Psoas muscle (tissue), 8 donors: ENCODE measurements around the gene OR6A2. TPM values are rescaled to one million over a fixed set of nuclear protein-coding genes. Genes with fewer than 3 reads are reported as not detected.
"Not testable (repeated sequence)": the region's sequence is repeated elsewhere in the genome, so short reads cannot be mapped to it uniquely, and the experiment has no call there.

ENCODE experiments used
- ATAC-seq, 4 donors: fragments of 200-7000 bp; cut with Tn5 transposase; one replicate each; pipeline ENCODE4 v1.9.1; 2020; ENCODE audit warnings: moderate library complexity in 3 of 4, mild to moderate bottlenecking in 2 of 4
- DNase-seq, 2 donors: peaks; one replicate each; pipeline ENCODE4 v3.0.0-alpha.2; 2020
- H3K27ac ChIP-seq: fragments of 200-600 bp; one replicate; pipeline ENCODE4 v1.8.0; 2022
- H3K27me3 ChIP-seq, 3 donors: fragments of 200-600 bp in 1 of 3; one replicate each; pipeline versions ENCODE4 v1.6.1 to v1.8.0; 2013 to 2022; ENCODE audit warnings: low read length in 2 of 3, mild to moderate bottlenecking in 2 of 3, moderate library complexity in 1 of 3; ENCODE audit not compliant: insufficient read depth in 3 of 3
- H3K36me3 ChIP-seq, 2 donors: fragments of 200-600 bp in 1 of 2; one replicate each; pipeline versions ENCODE4 v1.6.1 to v1.8.0; 2013 to 2022; ENCODE audit warnings: low read depth in 1 of 2, mild to moderate bottlenecking in 1 of 2, moderate library complexity in 1 of 2; ENCODE audit not compliant: insufficient read depth in 1 of 2
- H3K4me1 ChIP-seq: fragments of 200-600 bp; one replicate; pipeline ENCODE4 v1.8.0; 2022
- H3K4me3 ChIP-seq: fragments of 200-600 bp; one replicate; pipeline ENCODE4 v1.8.0; 2022; ENCODE audit warnings: mild to moderate bottlenecking
- H3K9me3 ChIP-seq: fragments of 200-600 bp; one replicate; pipeline ENCODE4 v1.8.0; 2022
- CTCF ChIP-seq: fragments of 200-600 bp; IDR thresholded peaks from one replicate; pipeline ENCODE4 v1.8.0; 2022; ENCODE audit warnings: antibody characterized with exemption
- WGBS, 3 donors: extraction: QIAGEN DNeasy Blood & Tissue Kit; methylation state at CpG; one replicate each; pipeline versions ENCODE4 v1.1.6 to v1.1.7; 2013; 5-methylcytosine and 5-hydroxymethylcytosine counted together
- intact Hi-C, 2 donors: fragments of 100-400 bp; cut with DNase I; formaldehyde crosslinking; loops; one replicate each; pipeline versions ENCODE4 v1.11.0 to v1.14.2; 2022
- polyA plus RNA-seq, 3 donors: library from polyadenylated mRNA; stranded (reverse); fragments of 200-250 nt; gene quantifications; one replicate each; pipeline ENCODE4 v1.2.3, GENCODE V29; 2013
- total RNA-seq, 4 donors: library from RNA; stranded (reverse); fragmentation: NEBNext Ultra II Directional in 2 of 4; extraction: Animal tissue kit (Norgen Biotek cat#: 25700) in 2 of 4; gene quantifications; one replicate each; pipeline versions ENCODE4 v1.2.1 to v1.2.4, GENCODE V29; 2021 to 2023
- donor health status: healthy with polysubstance abuse.
- donor health status: DM: no; HTN: no; CAD: no; lungs with moderate emphysema.
- donor health status: Bipolar disorder and iron deficiency.
- donor health status: healthy.
- donor health status: DM: yes; HTN: yes; CAD: no.
- donor health status: DM: no; HTN: no; CAD: no.
- donor health status: DM: no; HTN: no; CAD: no.
- donor health status: DM: yes; HTN: yes; CAD: no.

OR6A2 gene
- total and polyA plus RNA-seq, 7 donors: not detected

GRCh38 chr11:6812390-6813005 lies 13.0 kb upstream of the OR6A2 start:
- Histone ChIP-seq H3K27ac (no peak overlapping the region), H3K36me3 (no peaks in the 10 kb centered on the region), H3K27me3 (no peaks in the 10 kb centered on the region), H3K9me3 (no peaks in the 10 kb centered on the region), H3K4me3 (no peak overlapping the region), H3K4me1 (no peaks in the 10 kb centered on the region)
- WGBS, 3 donors: 15 to 16% (median 16%) methylated on average over 6 of the region's 6 CpGs
- no peak for DNase-seq
- ATAC-seq: peak in 3 of 4 donors; percentile 46 to 70 (median 55)
- intact Hi-C loops: no loop called here
- peak; percentile 69 for TF ChIP-seq CTCF

- H3K27ac ChIP-seq, H3K9me3 ChIP-seq, H3K36me3 ChIP-seq, H3K4me3 ChIP-seq, H3K4me1 ChIP-seq, DNase-seq, ATAC-seq, intact Hi-C loops, H3K27me3 ChIP-seq: not testable (repeated sequence)
Observed at GRCh38 chr11:6801075-6801474, 1.6 kb upstream of the OR6A2 start.

GRCh38 chr11:6794639-6795038 lies 4.8 kb downstream of the OR6A2 start:
- Histone ChIP-seq H3K36me3 (no peaks in the 10 kb centered on the region), H3K4me3 (no peak overlapping the region), H3K27me3 (no peaks in the 10 kb centered on the region), H3K4me1 (no peaks in the 10 kb centered on the region), H3K27ac (no peak overlapping the region), H3K9me3 (no peaks in the 10 kb centered on the region)
- ATAC-seq: no peak
- no peak for TF ChIP-seq CTCF
- intact Hi-C loops: no loop called here
- 81 to 90% (median 82%) methylated on average over 4 of the region's 4 CpGs for WGBS, 3 donors
- DNase-seq: no peak

GRCh38 chr11:6790546-6790945 lies 8.9 kb downstream of the OR6A2 start:
- TF ChIP-seq CTCF: no peak
- no peaks in the 10 kb centered on the region for H3K27me3 ChIP-seq
- H3K9me3 ChIP-seq: no peaks in the 10 kb centered on the region
- H3K27ac ChIP-seq: no peak overlapping the region
- no peak overlapping the region for H3K4me3 ChIP-seq
- no peaks in the 10 kb centered on the region for H3K36me3 ChIP-seq
- 57 to 69% (median 66%) methylated on average over 2 of the region's 2 CpGs for WGBS, 3 donors
- no peak for DNase-seq
- no peaks in the 10 kb centered on the region for H3K4me1 ChIP-seq
- intact Hi-C loops: no loop called here
- no peak for ATAC-seq

GRCh38 chr11:6782720-6783119 lies 16.8 kb downstream of the OR6A2 start, which contains the start of gene OR2AG1:
TSS of gene OR2AG1 (plus strand) at chr11:6783020. CDS start at chr11:6785038, 2,018 bp downstream.
- H3K27me3 ChIP-seq: no peaks in the 10 kb centered on the region
- TF ChIP-seq CTCF: no peak
- intact Hi-C loops: no loop called here
- DNase-seq (no peak), ATAC-seq (no peak)
- no peaks in the 10 kb centered on the region for H3K9me3 ChIP-seq
- no peak within 1 kb of the TSS for H3K27ac ChIP-seq
- H3K4me3 ChIP-seq: no peak within 1 kb of the TSS
- no peaks in the 10 kb centered on the region for H3K36me3 ChIP-seq
- H3K4me1 ChIP-seq: no peaks in the 10 kb centered on the region
- WGBS, 3 donors: 62 to 74% (median 73%) methylated on average over 2 of the region's 2 CpGs
